GM18870 (cell line): ENCODE data around the gene FMNL2.

ENCODE experiments used
- ATAC-seq: cut with Tn5 transposase; IDR thresholded peaks from one replicate; pipeline ENCODE4 v1.9.1; 2021; ENCODE audit warnings: moderate library complexity; ENCODE audit not compliant: unreplicated experiment

Gene FMNL2

GRCh38 chr2:152683400-152683799 is 348.4 kb downstream of the FMNL2 start:
- ATAC-seq, result no peak

- no peak for ATAC-seq
Measured at GRCh38 chr2:152686321-152686720, 351.3 kb downstream of the FMNL2 start.

GRCh38 chr2:152693033-152693432 is 358.1 kb downstream of the FMNL2 start:
- ATAC-seq, result peak; percentile 89

GRCh38 chr2:152694161-152694661 is 359.2 kb downstream of the FMNL2 start:
- ATAC-seq, result peak; percentile 62

GRCh38 chr2:152695763-152696162 is 360.8 kb downstream of the FMNL2 start:
- no peak for ATAC-seq

- no peak for ATAC-seq
Measured at GRCh38 chr2:152696476-152696875, 361.5 kb downstream of the FMNL2 start.
